HL-60 (cell line): ENCODE measurements around the gene NRL.

Experiments
- DNase-seq, 2 experiments: peaks; one replicate each; pipeline ENCODE4 v3.0.0-alpha.2; 2010 to 2020; ENCODE audit warnings: low read depth in 1 of 2, low spot score in 1 of 2
- H3K27ac ChIP-seq: fragments of 250-450 bp; sonication (Bioruptor Pico); replicated peaks from 2 replicates; pipeline ENCODE4 v1.5.1; 2020; ENCODE audit warnings: mild to moderate bottlenecking, moderate library complexity
- H3K27me3 ChIP-seq: fragments of 250-450 bp; sonication (Bioruptor Pico); 2 replicates; pipeline ENCODE4 v1.5.1; 2021; ENCODE audit warnings: mild to moderate bottlenecking, moderate library complexity; ENCODE audit not compliant: insufficient read depth, poor library complexity, severe bottlenecking
- H3K4me3 ChIP-seq: replicated peaks from 2 replicates; pipeline ENCODE4 v1.5.1; 2011; ENCODE audit warnings: mild to moderate bottlenecking, control low read depth, low read length; ENCODE audit not compliant: insufficient read depth
- GABPA ChIP-seq: IDR thresholded peaks from 2 replicates; pipeline ENCODE4 v1.6.1; 2012; ENCODE audit warnings: low read depth
- POLR2AphosphoS5 ChIP-seq: IDR thresholded peaks from 2 replicates; pipeline ENCODE4 v1.6.1; 2012; ENCODE audit warnings: low read depth
- REST ChIP-seq: IDR thresholded peaks from 2 replicates; pipeline ENCODE4 v1.6.1; 2012; ENCODE audit warnings: low read depth; ENCODE audit not compliant: insufficient replicate concordance
- SPI1 ChIP-seq: IDR thresholded peaks from 2 replicates; pipeline ENCODE4 v1.6.1; 2012; ENCODE audit warnings: low read depth, mild to moderate bottlenecking, borderline replicate concordance
- TF ChIP-seq, protein P1 (sequence below): IDR thresholded peaks from one replicate; pipeline ENCODE4 v1.5.1; 2011; ENCODE audit warnings: low read length, control low read depth, inconsistent platforms; ENCODE audit not compliant: insufficient read depth

Gene NRL

GRCh38 chr14:24088095-24088494, 26.7 kb downstream of the NRL start:
- Histone ChIP-seq H3K27me3 (peaks cover 4% of the 10 kb centered on the region), H3K27ac (no peak overlapping the region), H3K4me3 (no peak overlapping the region)
- DNase-seq, result no peak
- TF ChIP-seq REST (no peak), POLR2AphosphoS5 (no peak)
- TF ChIP-seq, protein P1, sequence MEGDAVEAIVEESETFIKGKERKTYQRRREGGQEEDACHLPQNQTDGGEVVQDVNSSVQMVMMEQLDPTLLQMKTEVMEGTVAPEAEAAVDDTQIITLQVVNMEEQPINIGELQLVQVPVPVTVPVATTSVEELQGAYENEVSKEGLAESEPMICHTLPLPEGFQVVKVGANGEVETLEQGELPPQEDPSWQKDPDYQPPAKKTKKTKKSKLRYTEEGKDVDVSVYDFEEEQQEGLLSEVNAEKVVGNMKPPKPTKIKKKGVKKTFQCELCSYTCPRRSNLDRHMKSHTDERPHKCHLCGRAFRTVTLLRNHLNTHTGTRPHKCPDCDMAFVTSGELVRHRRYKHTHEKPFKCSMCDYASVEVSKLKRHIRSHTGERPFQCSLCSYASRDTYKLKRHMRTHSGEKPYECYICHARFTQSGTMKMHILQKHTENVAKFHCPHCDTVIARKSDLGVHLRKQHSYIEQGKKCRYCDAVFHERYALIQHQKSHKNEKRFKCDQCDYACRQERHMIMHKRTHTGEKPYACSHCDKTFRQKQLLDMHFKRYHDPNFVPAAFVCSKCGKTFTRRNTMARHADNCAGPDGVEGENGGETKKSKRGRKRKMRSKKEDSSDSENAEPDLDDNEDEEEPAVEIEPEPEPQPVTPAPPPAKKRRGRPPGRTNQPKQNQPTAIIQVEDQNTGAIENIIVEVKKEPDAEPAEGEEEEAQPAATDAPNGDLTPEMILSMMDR, result no peak

- H3K4me3 ChIP-seq, result no peak overlapping the region
- peaks cover 11% of the 10 kb centered on the region for H3K27me3 ChIP-seq
- TF ChIP-seq REST, result no peak
- TF ChIP-seq, protein P1, result no peak
- TF ChIP-seq SPI1, result no peak
- TF ChIP-seq POLR2AphosphoS5, result no peak
- TF ChIP-seq GABPA, result no peak
- H3K27ac ChIP-seq, result no peak overlapping the region
- DNase-seq, result no peak
Measured at GRCh38 chr14:24087004-24087403, 27.7 kb downstream of the NRL start.

GRCh38 chr14:24086193-24086955, 28.4 kb downstream of the NRL start:
- TF ChIP-seq GABPA (no peak), POLR2AphosphoS5 (no peak), REST (no peak), SPI1 (no peak)
- TF ChIP-seq, protein P1, result no peak
- H3K27ac ChIP-seq, result no peak overlapping the region
- peaks cover 17% of the 10 kb centered on the region for H3K27me3 ChIP-seq
- DNase-seq, result no peak
- H3K4me3 ChIP-seq, result no peak overlapping the region
